Thoracic aorta (tissue), 2 donors: Measurements from ENCODE around the gene ZBTB11. TPM values are rescaled to one million over a fixed set of nuclear protein-coding genes. Genes with fewer than 3 reads are reported as not detected.
A peak's percentile ranks its signal among the peaks of the same experiment; 100 is the strongest.

Experiments used
- ATAC-seq: fragments of 150-250 bp; one replicate; pipeline ENCODE4 v1.8.0; 2017; ENCODE audit warnings: low read depth; ENCODE audit not compliant: insufficient number of reproducible peaks, low FRiP score
- DNase-seq: peaks from one replicate; pipeline ENCODE4 v3.0.0-alpha.2; 2020; ENCODE audit warnings: low spot score
- H3K27ac ChIP-seq, 2 donors: fragments of 200-600 bp; sonication (generic); 1 replicate in 1 of 2; 2 replicates in 1 of 2; pipeline ENCODE4 v1.5.1; 2016; ENCODE audit warnings: mild to moderate bottlenecking in 2 of 2, moderate library complexity in 2 of 2
- H3K27me3 ChIP-seq: fragments of 200-600 bp; sonication (generic); replicated peaks from 2 replicates; pipeline ENCODE4 v1.6.0; 2016; ENCODE audit warnings: mild to moderate bottlenecking; ENCODE audit not compliant: insufficient read depth
- H3K36me3 ChIP-seq: fragments of 200-600 bp; sonication (generic); one replicate; pipeline ENCODE4 v1.5.1; 2016
- H3K4me1 ChIP-seq, 2 donors: fragments of 200-600 bp; sonication (generic); 1 replicate in 1 of 2; 2 replicates in 1 of 2; pipeline versions ENCODE4 v1.5.1 to v1.6.0; 2016; ENCODE audit warnings: low read depth in 2 of 2, mild to moderate bottlenecking in 1 of 2; ENCODE audit not compliant: control insufficient read depth in 1 of 2
- H3K4me3 ChIP-seq: fragments of 200-600 bp; sonication (generic); 2 replicates; pipeline ENCODE4 v1.5.1; 2016; ENCODE audit warnings: mild to moderate bottlenecking
- H3K9me3 ChIP-seq: fragments of 200-600 bp; sonication (generic); 2 replicates; pipeline ENCODE4 v1.5.1; 2016
- total RNA-seq, 2 donors: library from RNA; depleted of rRNA; stranded (reverse); fragments of >200 nt; gene quantifications; one replicate each; pipeline versions ENCODE4 v1.1.0 to v1.2.3, GENCODE V29; 2016
- TF ChIP-seq, protein P1 (sequence below): fragments of 200-600 bp; sonication (generic); IDR thresholded peaks from one replicate; pipeline ENCODE4 v1.5.1; 2019; ENCODE audit warnings: antibody characterized with exemption

Gene ZBTB11
- total RNA-seq, 2 donors from 2014 or later, result 17.7 to 26.6 TPM

DNA sequence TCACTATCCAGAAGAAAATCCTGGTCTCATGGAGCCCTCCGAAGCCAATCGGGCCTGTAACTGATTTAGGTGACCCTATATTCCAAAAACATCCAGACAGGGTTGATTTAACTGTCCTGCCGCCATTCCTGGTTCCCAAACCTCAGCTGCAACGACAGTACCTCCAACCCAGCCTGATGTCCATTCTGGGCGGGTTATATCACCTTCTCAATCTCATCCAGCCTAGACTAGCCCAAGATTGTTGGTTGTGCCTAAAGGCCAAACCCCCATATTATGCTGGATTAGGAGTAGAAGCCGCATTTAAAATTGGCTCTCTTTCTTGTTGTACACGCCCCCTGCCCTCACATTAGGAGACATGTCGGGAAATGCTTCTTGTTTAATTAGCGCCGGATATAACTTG is 36.7 kb downstream of the ZBTB11 start:
- Histone ChIP-seq H3K4me3 (no peak overlapping the region), H3K9me3 (no peaks in the 10 kb centered on the region), H3K4me1 (no peaks in the 10 kb centered on the region), H3K36me3 (no peaks in the 10 kb centered on the region), H3K27me3 (no peaks in the 10 kb centered on the region), H3K27ac (no peak overlapping the region)
- TF ChIP-seq, protein P1, sequence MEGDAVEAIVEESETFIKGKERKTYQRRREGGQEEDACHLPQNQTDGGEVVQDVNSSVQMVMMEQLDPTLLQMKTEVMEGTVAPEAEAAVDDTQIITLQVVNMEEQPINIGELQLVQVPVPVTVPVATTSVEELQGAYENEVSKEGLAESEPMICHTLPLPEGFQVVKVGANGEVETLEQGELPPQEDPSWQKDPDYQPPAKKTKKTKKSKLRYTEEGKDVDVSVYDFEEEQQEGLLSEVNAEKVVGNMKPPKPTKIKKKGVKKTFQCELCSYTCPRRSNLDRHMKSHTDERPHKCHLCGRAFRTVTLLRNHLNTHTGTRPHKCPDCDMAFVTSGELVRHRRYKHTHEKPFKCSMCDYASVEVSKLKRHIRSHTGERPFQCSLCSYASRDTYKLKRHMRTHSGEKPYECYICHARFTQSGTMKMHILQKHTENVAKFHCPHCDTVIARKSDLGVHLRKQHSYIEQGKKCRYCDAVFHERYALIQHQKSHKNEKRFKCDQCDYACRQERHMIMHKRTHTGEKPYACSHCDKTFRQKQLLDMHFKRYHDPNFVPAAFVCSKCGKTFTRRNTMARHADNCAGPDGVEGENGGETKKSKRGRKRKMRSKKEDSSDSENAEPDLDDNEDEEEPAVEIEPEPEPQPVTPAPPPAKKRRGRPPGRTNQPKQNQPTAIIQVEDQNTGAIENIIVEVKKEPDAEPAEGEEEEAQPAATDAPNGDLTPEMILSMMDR, result no peak
- DNase-seq (no peak), ATAC-seq (no peak)

DNA sequence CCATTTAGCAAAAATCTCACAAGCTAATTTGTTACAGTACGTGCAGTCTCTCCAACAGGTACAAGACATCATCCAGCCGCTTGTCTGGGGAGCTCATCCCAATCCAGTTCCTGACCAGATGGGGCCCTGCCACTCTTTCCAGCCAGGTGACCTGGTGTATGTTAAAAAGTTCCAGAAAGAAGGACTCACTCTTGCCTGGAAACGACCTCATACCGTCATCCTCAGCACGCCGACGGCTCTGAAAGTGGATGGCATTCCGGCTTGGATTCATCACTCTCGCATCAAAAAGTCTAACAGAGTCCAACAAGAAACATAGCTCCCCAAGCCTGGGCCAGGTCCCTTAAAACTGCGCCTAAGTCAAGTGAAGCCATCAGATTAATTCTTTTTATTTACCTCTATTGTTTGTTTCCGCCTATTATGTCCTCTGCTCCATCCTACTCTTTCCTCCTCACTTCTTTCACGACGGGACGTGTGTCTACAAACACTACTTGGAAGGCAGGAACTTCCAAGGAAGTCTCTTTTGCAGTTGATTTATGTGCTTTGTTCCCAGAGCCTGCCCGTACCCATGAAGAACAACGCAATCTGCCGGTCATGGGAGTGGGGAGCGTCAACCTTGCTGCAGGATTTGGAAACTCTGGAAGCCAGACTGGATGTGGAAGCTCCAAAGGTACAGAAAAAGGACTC is 37.5 kb downstream of the ZBTB11 start:
- no peak for DNase-seq
- no peaks in the 10 kb centered on the region for H3K36me3 ChIP-seq

DNA sequence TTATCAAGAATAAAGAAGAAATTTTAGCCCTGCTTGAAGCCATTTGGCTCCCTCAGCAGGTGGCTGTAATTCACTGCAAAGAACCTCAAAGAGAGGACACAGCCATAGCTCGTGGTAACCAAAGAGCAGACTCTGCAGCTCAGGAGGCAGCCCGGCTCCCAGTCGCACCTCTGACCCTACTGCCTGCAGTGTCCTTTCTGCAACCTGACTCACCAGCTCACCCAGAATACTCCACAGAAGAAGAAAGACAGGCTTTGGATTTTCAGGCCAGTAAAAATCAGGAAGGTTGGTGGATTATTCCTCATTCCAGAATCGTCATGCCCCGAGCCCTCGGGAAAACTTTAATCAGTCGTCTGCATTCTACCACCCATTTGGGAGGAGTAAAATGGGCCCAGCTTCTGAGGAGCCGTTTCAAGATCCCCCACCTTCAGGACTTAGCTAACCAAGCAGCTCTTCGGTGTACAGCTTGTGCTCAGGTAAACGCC is 38.6 kb downstream of the ZBTB11 start:
- Histone ChIP-seq H3K27ac (no peak overlapping the region), H3K9me3 (no peaks in the 10 kb centered on the region), H3K4me3 (no peak overlapping the region), H3K27me3 (no peaks in the 10 kb centered on the region), H3K4me1 (no peaks in the 10 kb centered on the region), H3K36me3 (no peaks in the 10 kb centered on the region)
- TF ChIP-seq, protein P1, result no peak
- ATAC-seq, result no peak
- no peak for DNase-seq

More for the DNA sequence above, 37.5 kb downstream of the ZBTB11 start:
- H3K9me3 ChIP-seq, result no peaks in the 10 kb centered on the region
- H3K4me3 ChIP-seq, result no peak overlapping the region
- H3K27me3 ChIP-seq, result no peaks in the 10 kb centered on the region
- no peaks in the 10 kb centered on the region for H3K4me1 ChIP-seq
- no peak for ATAC-seq
- TF ChIP-seq, protein P1, result no peak
- no peak overlapping the region for H3K27ac ChIP-seq

DNA sequence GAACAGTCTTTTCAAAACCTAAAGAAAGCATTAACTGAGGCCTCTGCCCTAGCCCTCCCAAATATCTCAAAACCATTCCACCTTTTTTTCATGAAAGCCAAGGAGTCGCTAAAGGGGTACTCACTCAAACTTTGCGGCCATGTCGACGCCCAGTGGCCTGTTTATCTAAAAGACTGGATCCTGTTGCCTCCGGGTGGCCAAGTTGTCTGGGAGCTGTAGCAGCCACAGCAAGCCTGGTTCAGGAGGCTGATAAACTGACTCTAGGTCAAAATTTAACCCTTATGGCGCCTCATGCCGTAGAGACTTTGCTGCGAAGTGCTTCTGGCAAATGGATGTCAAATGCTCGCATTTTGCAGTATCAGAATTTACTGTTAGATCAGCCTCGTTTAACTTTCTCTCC is 39.5 kb downstream of the ZBTB11 start:
- DNase-seq (no peak), ATAC-seq (no peak)
- Histone ChIP-seq H3K27ac (no peak overlapping the region), H3K4me1 (no peaks in the 10 kb centered on the region), H3K9me3 (no peaks in the 10 kb centered on the region), H3K36me3 (no peaks in the 10 kb centered on the region), H3K27me3 (no peaks in the 10 kb centered on the region), H3K4me3 (no peak overlapping the region)
- TF ChIP-seq, protein P1, result no peak

DNA sequence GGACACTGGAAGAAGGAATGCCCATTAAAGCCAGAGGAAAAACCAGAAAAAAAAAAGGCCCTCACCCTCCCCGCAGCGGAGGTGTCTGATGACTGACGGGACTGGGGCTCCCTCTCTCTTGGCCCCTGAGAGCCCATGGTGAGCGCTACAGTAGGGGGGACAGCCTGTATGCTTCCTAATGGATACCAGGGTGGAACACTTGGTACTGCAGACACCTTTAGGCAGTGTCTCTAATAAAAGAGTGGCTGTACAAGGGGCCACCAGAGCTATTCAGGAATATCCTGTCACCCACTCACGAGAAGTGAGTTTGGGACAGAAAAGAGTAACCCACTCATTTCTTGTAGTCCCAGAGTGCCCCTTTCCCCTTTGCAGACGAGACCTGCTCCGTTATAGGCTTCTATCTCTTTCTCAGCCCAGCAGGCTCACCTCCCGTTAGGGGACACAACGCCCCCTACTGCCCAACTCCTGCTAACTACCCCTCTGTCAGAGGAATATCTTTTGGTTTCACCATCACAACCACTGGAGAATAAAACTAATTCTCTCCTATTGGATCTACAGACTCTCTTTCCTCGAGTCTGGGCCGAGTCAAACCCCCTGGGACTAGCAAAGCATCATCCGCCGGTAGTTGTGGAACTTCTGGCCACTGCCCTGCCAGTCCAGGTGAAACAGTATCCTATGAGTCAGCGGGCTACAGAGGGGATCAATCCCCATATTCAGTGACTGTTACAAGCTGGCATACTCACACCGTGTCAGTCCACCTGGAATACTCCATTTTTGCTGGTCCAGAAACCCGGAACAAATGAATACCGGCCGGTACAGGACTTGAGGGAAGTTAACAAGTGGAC is 40.8 kb downstream of the ZBTB11 start:
- H3K27ac ChIP-seq, result no peak overlapping the region
- no peak for DNase-seq
- H3K4me3 ChIP-seq, result peak overlapping the region; percentile 25
- no peaks in the 10 kb centered on the region for H3K9me3 ChIP-seq
- TF ChIP-seq, protein P1, result peak; percentile 37
- no peaks in the 10 kb centered on the region for H3K27me3 ChIP-seq
- ATAC-seq, result no peak
- no peaks in the 10 kb centered on the region for H3K4me1 ChIP-seq
- no peaks in the 10 kb centered on the region for H3K36me3 ChIP-seq
